ENCODE results near the gene GRIP1.
A peak's percentile ranks its signal among the peaks of the same experiment; 100 is the strongest.

The GRIP1 gene

DNA sequence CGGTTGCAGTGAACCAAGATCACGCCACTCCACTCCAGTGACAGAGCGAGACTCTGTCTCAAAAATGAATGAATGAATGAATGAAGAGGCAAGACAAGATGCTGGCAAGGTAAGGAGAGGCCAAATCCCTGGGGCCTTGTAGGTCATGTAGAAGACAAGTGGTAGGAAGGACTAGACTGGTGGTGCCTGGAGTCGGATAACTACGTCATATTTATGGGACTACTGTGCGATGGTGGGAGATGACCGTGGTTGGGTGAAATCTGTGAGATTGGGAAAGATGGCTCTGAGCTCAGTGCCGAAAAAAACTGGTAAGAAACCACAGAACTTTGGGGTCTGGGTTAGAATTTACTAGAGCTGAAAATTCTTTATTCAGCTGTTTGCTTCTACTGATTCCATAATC, 326.0 kb downstream of the GRIP1 start:
- TF ChIP-seq, protein P1, sequence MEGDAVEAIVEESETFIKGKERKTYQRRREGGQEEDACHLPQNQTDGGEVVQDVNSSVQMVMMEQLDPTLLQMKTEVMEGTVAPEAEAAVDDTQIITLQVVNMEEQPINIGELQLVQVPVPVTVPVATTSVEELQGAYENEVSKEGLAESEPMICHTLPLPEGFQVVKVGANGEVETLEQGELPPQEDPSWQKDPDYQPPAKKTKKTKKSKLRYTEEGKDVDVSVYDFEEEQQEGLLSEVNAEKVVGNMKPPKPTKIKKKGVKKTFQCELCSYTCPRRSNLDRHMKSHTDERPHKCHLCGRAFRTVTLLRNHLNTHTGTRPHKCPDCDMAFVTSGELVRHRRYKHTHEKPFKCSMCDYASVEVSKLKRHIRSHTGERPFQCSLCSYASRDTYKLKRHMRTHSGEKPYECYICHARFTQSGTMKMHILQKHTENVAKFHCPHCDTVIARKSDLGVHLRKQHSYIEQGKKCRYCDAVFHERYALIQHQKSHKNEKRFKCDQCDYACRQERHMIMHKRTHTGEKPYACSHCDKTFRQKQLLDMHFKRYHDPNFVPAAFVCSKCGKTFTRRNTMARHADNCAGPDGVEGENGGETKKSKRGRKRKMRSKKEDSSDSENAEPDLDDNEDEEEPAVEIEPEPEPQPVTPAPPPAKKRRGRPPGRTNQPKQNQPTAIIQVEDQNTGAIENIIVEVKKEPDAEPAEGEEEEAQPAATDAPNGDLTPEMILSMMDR (conservative IDR thresholded peaks at IDR 0.05; ENCODE audit: low read depth): no peak
- H3K27ac ChIP-seq: no peak overlapping the region
- ChIA-PET CTCF (interaction anchor here (0.6 to 1.1 kb wide), 5 partner anchors 341 to 356 kb away, joined by 3 to 9 read pairs (median 4); no protein-coding TSS in a partner anchor), POLR2A (ENCODE audit: low non-redundant PET) (no interaction called here)
- no peak for DNase-seq (ENCODE audit: low spot score)

DNA sequence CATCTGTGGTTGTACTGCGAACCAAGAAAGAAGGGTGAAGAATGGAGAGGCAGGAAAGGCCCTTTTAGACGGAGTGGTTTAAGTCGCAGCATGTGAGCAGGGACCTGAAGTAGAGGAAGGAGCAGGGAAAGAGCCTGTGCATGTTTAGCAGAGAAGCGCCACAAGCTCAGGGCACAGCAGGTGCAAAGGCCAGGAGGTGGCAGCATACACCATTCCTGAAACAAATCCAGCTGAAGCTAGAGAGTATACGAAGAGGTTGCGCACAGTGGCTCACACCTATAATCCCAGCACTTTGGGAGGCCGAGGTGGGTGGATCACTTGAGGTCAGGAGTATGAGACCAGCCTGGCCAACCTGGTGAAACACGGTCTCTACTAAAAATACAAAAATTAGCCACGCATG, 326.7 kb downstream of the GRIP1 start:
- TF ChIP-seq, protein P1 (conservative IDR thresholded peaks at IDR 0.05; ENCODE audit: low read depth): 0 out of 2 replicates have a peak, but pooled peaks have one; percentile 14
- DNase-seq (ENCODE audit: low spot score): no peak
- ChIA-PET POLR2A (ENCODE audit: low non-redundant PET) (no interaction called here), CTCF (interaction anchor here (0.8 to 1.1 kb wide), 5 partner anchors 340 to 357 kb away, joined by 3 to 9 read pairs (median 3); no protein-coding TSS in a partner anchor)
- no peak overlapping the region for H3K27ac ChIP-seq

GRCh38 chr12:66351301-66351700, 327.6 kb downstream of the GRIP1 start:
- DNase-seq (ENCODE audit: low spot score): no peak
- ChIA-PET POLR2A (ENCODE audit: low non-redundant PET) (no interaction called here), CTCF (no interaction called here)

GRCh38 chr12:66345956-66346355, 332.9 kb downstream of the GRIP1 start:
- POLR2A ChIA-PET (ENCODE audit: low non-redundant PET): no interaction called here
- no peak for DNase-seq (ENCODE audit: low spot score)
- H3K27ac ChIP-seq: no peak overlapping the region
- TF ChIP-seq, protein P1 (conservative IDR thresholded peaks at IDR 0.05; ENCODE audit: low read depth): no peak
- CTCF ChIA-PET: no interaction called here

More at GRCh38 chr12:66351301-66351700, 327.6 kb downstream of the GRIP1 start:
- TF ChIP-seq, protein P1 (conservative IDR thresholded peaks at IDR 0.05; ENCODE audit: low read depth): no peak
- H3K27ac ChIP-seq: no peak overlapping the region

- CTCF ChIA-PET: interaction anchor here (0.7 kb wide), 2 partner anchors 26 to 50 kb away, joined by 3 to 4 read pairs; no protein-coding TSS in a partner anchor
- POLR2A ChIA-PET (ENCODE audit: low non-redundant PET): no interaction called here
- TF ChIP-seq, protein P1 (conservative IDR thresholded peaks at IDR 0.05; ENCODE audit: low read depth): no peak
- no peak for DNase-seq (ENCODE audit: low spot score)
- H3K27ac ChIP-seq: no peak overlapping the region
These were observed 333.7 kb downstream of the GRIP1 start for GRCh38 chr12:66345212-66345611.

GRCh38 chr12:66341126-66341525, 337.8 kb downstream of the GRIP1 start:
- H3K27ac ChIP-seq: no peak overlapping the region
- ChIA-PET POLR2A (ENCODE audit: low non-redundant PET) (no interaction called here), CTCF (no interaction called here)
- TF ChIP-seq, protein P1 (conservative IDR thresholded peaks at IDR 0.05; ENCODE audit: low read depth): no peak
- DNase-seq (ENCODE audit: low spot score): no peak

All from RWPE1 (cell line).